EL (cell line): ENCODE results near the gene HAT1.
A peak's percentile ranks its signal among the peaks of the same experiment; 100 is the strongest.
"Not testable (repeated sequence)": the region's sequence is repeated elsewhere in the genome, so short reads cannot be mapped to it uniquely, and the experiment has no call there.

ENCODE experiments used
- DNase-seq: peaks from one replicate; pipeline ENCODE4 v3.0.0-alpha.2; 2016

Gene HAT1

GRCh38 chr2:171922230-171923022 lies at the start of gene HAT1:
HAT1 (plus strand) TSS chr2:171922461; CDS start chr2:171922501, 40 bp downstream.
- peak; percentile 97 for DNase-seq

GRCh38 chr2:171874517-171874916 lies 47.7 kb upstream of the HAT1 start:
- DNase-seq, result no peak

- no peak for DNase-seq
Measured at GRCh38 chr2:171874963-171875362, 47.3 kb upstream of the HAT1 start.

GRCh38 chr2:171878481-171878993 lies 43.7 kb upstream of the HAT1 start:
- DNase-seq, result peak; percentile 27

- no peak for DNase-seq
Measured at GRCh38 chr2:171879865-171880264, 42.4 kb upstream of the HAT1 start.

GRCh38 chr2:171880774-171881173 lies 41.5 kb upstream of the HAT1 start:
- DNase-seq, result no peak

- DNase-seq, result no peak
Measured at GRCh38 chr2:171882089-171882769, 40.0 kb upstream of the HAT1 start.

GRCh38 chr2:171883275-171883893 lies 38.9 kb upstream of the HAT1 start:
- no peak for DNase-seq

GRCh38 chr2:171889333-171889732 lies 32.9 kb upstream of the HAT1 start:
- DNase-seq, result no peak

GRCh38 chr2:171889808-171890207 lies 32.5 kb upstream of the HAT1 start:
- no peak for DNase-seq

- no peak for DNase-seq
Measured at GRCh38 chr2:171893196-171893823, 29.0 kb upstream of the HAT1 start.

GRCh38 chr2:171893824-171894611 lies 28.2 kb upstream of the HAT1 start, which contains the start of gene SLC25A12:
SLC25A12 (minus strand) TSS chr2:171894244; CDS start chr2:171894214, 30 bp downstream.
- DNase-seq, result peak; percentile 81

- DNase-seq, result no peak
Measured at GRCh38 chr2:171894612-171894947, 27.7 kb upstream of the HAT1 start.

- no peak for DNase-seq
Measured at GRCh38 chr2:171895786-171896185, 26.5 kb upstream of the HAT1 start.

GRCh38 chr2:171899623-171900282 lies 22.5 kb upstream of the HAT1 start:
- not testable (repeated sequence) for DNase-seq

- DNase-seq, result no peak
Measured at GRCh38 chr2:171902840-171903420, 19.3 kb upstream of the HAT1 start.

- DNase-seq, result no peak
Measured at GRCh38 chr2:171908235-171908634, 14.0 kb upstream of the HAT1 start.

- no peak for DNase-seq
Measured at GRCh38 chr2:171909266-171909665, 13.0 kb upstream of the HAT1 start.

GRCh38 chr2:171910494-171910893 lies 11.8 kb upstream of the HAT1 start:
- DNase-seq, result no peak

- DNase-seq, result no peak
Measured at GRCh38 chr2:171913517-171913916, 8.7 kb upstream of the HAT1 start.

- DNase-seq, result no peak
Measured at GRCh38 chr2:171919453-171919852, 2.8 kb upstream of the HAT1 start.

GRCh38 chr2:171921970-171922229 lies 361 bp upstream of the HAT1 start:
- DNase-seq, result no peak
